ENCODE results near the gene APOBEC3C.
"Not testable (repeated sequence)": the region's sequence is repeated elsewhere in the genome, so short reads cannot be mapped to it uniquely, and the experiment has no call there.

APOBEC3C gene

GRCh38 chr22:39024519-39025308 is 10.7 kb downstream of the APOBEC3C start:
- no peak for DNase-seq

GRCh38 chr22:39026509-39027150 is 12.6 kb downstream of the APOBEC3C start:
- DNase-seq = no peak

GRCh38 chr22:39027717-39028116 is 13.7 kb downstream of the APOBEC3C start:
- DNase-seq = no peak

GRCh38 chr22:39028281-39028680 is 14.2 kb downstream of the APOBEC3C start:
- no peak for DNase-seq

- no peak for DNase-seq
These were observed 15.2 kb downstream of the APOBEC3C start for GRCh38 chr22:39029227-39029626.

GRCh38 chr22:39030705-39031104 is 16.6 kb downstream of the APOBEC3C start:
- no peak for DNase-seq

GRCh38 chr22:39031434-39032295 is 17.6 kb downstream of the APOBEC3C start:
- DNase-seq = not testable (repeated sequence)

GRCh38 chr22:39037071-39037470 is 23.0 kb downstream of the APOBEC3C start:
- DNase-seq = not testable (repeated sequence)

- DNase-seq = no peak
These were observed 25.5 kb downstream of the APOBEC3C start for GRCh38 chr22:39039306-39040126.

GRCh38 chr22:39040155-39040537 is 26.1 kb downstream of the APOBEC3C start:
- not testable (repeated sequence) for DNase-seq

GRCh38 chr22:39040538-39041296 is 26.7 kb downstream of the APOBEC3C start, which contains the start of gene APOBEC3F:
Gene APOBEC3F (plus strand): TSS chr22:39040864. CDS start chr22:39040961, 97 bp downstream.
- DNase-seq = not testable (repeated sequence)

GRCh38 chr22:39041908-39042307 is 27.9 kb downstream of the APOBEC3C start:
- DNase-seq = no peak

- not testable (repeated sequence) for DNase-seq
These were observed 29.0 kb downstream of the APOBEC3C start for GRCh38 chr22:39043063-39043462.

- not testable (repeated sequence) for DNase-seq
These were observed 31.1 kb downstream of the APOBEC3C start for GRCh38 chr22:39045136-39045535.

GRCh38 chr22:39049486-39049885 is 35.4 kb downstream of the APOBEC3C start:
- not testable (repeated sequence) for DNase-seq

- DNase-seq = not testable (repeated sequence)
These were observed 37.9 kb downstream of the APOBEC3C start for GRCh38 chr22:39051844-39052495.

- DNase-seq = no peak
These were observed 41.6 kb downstream of the APOBEC3C start for GRCh38 chr22:39055658-39056057.

GRCh38 chr22:39061290-39061689 is 47.2 kb downstream of the APOBEC3C start:
- DNase-seq = not testable (repeated sequence)

- not testable (repeated sequence) for DNase-seq
These were observed 47.9 kb downstream of the APOBEC3C start for GRCh38 chr22:39061951-39062350.

- not testable (repeated sequence) for DNase-seq
These were observed 49.8 kb downstream of the APOBEC3C start for GRCh38 chr22:39063904-39064303.

Data from NCI-H524 treated with DMSO at 0.1 percent for 48 hours (cell line).